Measurements from ENCODE around the gene TOR1AIP2.
"Not testable (repeated sequence)": the region's sequence is repeated elsewhere in the genome, so short reads cannot be mapped to it uniquely, and the experiment has no call there.

TOR1AIP2 gene

DNA sequence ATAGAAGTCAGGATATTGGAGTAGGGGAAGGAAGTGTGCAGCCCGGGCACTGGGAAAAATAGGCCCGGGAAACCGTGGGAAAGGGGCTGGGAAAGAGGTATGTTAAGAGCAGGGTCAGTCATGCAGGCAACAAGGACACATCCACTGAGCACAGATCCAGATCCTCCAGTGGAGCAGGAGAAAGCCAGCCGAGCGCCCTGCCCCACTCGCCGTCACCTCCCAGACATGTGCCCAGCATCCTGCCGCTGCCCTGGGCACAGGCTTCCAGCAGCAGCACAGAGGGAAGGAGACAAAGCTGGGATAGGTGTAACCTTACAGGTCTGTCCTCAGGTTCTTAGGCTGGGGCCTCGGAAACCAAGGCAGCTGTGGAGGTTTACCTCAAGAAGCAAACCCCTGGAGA is 70.3 kb downstream of the TOR1AIP2 start:
- no peak for DNase-seq (ENCODE audit: low read depth)

- no peak for DNase-seq (ENCODE audit: low read depth)
Observed at GRCh38 chr1:179806333-179806732, 71.3 kb downstream of the TOR1AIP2 start.

- DNase-seq (ENCODE audit: low read depth), result no peak
Observed at GRCh38 chr1:179805291-179806195, 72.1 kb downstream of the TOR1AIP2 start.

- not testable (repeated sequence) for DNase-seq (ENCODE audit: low read depth)
Observed at GRCh38 chr1:179804417-179804816, 73.2 kb downstream of the TOR1AIP2 start.

- no peak for DNase-seq (ENCODE audit: low read depth)
Observed at GRCh38 chr1:179803918-179804317, 73.7 kb downstream of the TOR1AIP2 start.

GRCh38 chr1:179803104-179803503 is 74.5 kb downstream of the TOR1AIP2 start:
- DNase-seq (ENCODE audit: low read depth), result no peak

DNA sequence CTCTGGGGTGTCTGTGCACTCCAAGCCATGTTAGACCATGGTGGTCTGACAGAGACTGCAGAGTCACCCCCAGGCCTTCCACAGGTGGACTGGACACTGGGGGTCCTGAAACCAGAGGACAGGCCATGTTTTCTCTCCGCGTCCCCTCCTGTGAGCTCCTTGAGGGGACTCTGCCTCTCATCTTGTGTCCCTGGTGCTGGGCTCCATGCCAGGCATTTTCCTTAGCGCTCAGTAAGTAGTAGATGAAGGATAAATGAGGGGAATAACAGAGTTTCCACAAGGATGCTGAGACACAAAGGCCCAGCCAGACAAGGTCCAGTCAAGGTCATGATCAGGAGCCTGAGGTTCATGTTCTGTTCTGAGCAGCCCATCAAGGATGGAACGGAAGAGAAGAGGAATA is 77.1 kb downstream of the TOR1AIP2 start:
- no peak for DNase-seq (ENCODE audit: low read depth)

DNA sequence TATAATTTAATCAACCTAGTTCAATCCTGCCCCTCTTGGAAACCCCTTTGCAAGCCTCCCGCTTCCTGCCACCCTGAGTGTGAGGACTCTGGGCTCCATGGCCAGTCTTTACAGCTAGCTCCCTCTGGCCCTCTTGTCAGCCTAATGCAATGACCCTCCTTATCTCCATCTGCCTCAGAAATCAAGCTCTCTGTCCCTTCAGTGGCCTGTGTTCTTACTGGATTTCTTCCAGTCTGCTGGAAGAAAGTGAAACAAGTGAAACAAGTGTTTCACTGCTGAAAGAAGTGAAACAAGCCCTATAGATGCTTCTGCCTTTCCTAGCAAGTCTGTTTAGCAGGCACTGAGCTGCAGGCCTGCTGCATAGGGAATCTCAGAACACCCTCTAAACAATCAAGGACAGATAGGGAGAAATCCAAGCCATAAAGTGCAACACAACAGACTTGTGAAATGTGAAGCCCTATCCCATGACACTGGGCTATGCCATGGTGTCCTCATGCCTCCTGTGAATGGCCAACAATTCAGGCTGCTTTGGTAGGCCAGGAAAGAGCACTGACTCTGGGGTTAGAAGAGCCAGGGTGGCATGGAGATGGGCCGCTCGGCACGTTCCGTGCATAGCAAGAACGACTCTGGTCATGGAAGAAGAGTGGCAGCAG is 78.6 kb downstream of the TOR1AIP2 start:
- DNase-seq (ENCODE audit: low read depth), result no peak

DNA sequence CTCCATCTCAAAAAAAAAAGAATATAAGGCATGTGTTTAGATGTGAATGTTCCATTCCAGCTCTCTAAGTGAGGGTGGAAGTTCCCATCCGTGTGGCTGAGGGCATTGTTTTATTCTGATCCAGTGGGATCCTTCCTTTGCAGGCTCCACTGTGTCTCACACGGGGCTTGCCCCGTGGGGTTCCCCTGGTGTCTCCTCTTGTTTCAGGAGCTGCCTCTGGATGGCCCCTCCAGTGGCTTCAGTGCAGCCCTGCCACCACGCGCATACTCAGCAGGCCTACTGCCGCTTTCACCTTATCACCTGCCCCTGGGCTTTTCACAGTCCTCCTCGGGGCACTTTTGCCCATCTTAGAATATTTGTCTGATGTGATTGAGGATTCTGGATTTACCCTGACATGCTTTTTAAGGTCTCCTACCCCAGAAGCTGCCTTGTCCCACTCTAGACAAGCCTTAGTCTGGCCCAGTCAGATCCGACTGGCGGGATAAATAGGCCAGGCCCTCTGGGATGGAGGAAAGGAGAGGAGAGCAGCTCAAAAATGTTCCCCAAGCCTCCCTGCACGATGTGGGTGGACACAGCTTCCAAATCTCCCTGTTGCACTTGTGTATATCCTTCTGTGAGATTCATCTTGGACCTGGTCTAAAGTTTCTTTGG is 79.3 kb downstream of the TOR1AIP2 start:
- no peak for DNase-seq (ENCODE audit: low read depth)

DNA sequence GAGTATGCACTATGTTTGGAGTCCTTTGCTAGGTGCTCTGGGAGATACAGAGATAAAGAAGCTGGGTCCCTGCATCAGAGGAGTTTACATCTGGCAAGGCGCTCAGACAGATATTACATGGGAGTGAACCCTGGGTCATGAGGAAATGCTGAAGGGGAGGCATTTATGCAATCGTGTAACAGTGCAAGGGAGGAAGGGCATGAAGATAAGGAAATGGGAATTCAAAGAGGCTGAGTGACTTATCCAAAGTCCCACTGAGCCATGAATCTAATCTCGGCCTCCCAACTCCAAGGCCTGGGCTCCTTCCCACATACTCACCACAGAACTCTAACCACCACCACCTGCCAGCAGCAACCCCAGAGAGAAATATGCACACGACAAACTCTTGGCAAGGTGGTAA is 82.9 kb downstream of the TOR1AIP2 start:
- DNase-seq (ENCODE audit: low read depth), result no peak

GRCh38 chr1:179794146-179794545 is 83.5 kb downstream of the TOR1AIP2 start:
- DNase-seq (ENCODE audit: low read depth), result no peak

DNA sequence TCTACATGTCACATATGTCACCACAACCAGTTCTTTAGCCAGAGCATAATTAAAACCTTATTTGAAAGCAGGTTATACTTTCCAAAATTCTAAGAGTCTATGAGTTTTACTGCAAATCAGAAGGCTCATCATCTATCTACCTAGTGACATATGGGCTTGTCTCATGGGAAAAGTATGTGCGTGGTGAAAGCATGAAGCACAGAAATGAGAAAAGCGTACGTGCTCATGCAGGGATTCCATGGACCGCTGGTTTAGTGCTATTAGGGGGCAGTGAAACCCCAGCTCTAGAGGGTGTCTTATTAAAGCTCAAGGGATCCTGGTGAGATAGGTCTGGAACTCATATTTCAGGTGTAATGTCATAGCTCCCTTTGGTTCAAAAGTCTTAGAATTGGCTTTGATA is 84.3 kb downstream of the TOR1AIP2 start:
- no peak for DNase-seq (ENCODE audit: low read depth)
